ENCODE results near the gene GPR107. TPM values are rescaled to one million over a fixed set of nuclear protein-coding genes. Genes with fewer than 3 reads are reported as not detected.
A peak's percentile ranks its signal among the peaks of the same experiment; 100 is the strongest.

The GPR107 gene
- total RNA-seq, 1 donor from 2014 or later, result 43.8 TPM

DNA sequence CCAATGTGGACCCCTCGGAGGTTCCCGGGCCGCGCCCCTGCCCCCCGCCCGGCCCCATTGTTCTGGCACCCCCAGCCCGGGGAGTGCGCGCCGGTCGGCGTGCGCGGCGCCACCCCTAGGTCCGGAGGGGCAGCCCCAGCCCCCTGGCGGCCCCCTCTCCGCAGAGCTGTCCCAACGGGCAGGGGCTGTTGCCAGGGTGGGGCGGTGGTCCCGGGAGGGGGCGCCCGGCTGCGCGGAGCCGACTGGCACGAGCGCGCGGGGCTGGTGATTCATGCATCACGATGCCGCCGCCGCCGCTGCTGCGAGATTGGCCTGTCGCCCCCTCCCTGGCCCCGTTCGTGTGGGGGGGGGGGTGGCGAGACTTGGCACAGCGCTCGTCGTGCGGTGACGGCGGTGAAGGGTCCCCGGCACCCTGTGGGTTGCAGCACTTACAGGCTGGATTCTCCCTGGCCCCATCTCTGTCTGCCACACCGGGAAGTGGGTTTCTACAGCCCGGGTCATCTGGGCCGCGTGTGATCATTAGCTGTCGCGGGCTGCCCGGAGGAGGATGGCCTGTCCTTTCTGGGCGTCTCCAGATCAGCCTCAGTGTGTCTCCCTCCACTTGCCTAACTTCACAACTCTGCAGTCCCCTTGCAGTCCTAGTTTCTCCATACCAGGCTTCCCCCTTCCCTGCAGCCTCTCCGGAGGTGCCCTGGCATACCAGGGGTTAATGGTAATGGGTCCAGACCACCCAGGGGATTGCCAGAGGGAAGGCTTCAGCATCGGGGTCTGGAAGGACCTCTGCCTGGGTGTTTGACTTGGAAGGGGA is 119.4 kb downstream of the GPR107 start:
- TF ChIP-seq, protein P1, sequence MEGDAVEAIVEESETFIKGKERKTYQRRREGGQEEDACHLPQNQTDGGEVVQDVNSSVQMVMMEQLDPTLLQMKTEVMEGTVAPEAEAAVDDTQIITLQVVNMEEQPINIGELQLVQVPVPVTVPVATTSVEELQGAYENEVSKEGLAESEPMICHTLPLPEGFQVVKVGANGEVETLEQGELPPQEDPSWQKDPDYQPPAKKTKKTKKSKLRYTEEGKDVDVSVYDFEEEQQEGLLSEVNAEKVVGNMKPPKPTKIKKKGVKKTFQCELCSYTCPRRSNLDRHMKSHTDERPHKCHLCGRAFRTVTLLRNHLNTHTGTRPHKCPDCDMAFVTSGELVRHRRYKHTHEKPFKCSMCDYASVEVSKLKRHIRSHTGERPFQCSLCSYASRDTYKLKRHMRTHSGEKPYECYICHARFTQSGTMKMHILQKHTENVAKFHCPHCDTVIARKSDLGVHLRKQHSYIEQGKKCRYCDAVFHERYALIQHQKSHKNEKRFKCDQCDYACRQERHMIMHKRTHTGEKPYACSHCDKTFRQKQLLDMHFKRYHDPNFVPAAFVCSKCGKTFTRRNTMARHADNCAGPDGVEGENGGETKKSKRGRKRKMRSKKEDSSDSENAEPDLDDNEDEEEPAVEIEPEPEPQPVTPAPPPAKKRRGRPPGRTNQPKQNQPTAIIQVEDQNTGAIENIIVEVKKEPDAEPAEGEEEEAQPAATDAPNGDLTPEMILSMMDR (conservative IDR thresholded peaks at IDR 0.05), result peak; percentile 25
- peak overlapping the region; percentile 94 for H3K4me3 Mint-ChIP-seq
- peaks cover 22% of the 10 kb centered on the region for H3K4me1 Mint-ChIP-seq
- H3K27ac Mint-ChIP-seq (ENCODE audit: unreplicated experiment), result no peak overlapping the region
- H3K9me3 Mint-ChIP-seq, result no peaks in the 10 kb centered on the region
- H3K27me3 Mint-ChIP-seq (ENCODE audit: low read depth), result no peaks in the 10 kb centered on the region
- peaks cover 2% of the 10 kb centered on the region for H3K36me3 Mint-ChIP-seq (ENCODE audit: low read depth)
- no peak for DNase-seq (ENCODE audit: low read depth, low spot score)

DNA sequence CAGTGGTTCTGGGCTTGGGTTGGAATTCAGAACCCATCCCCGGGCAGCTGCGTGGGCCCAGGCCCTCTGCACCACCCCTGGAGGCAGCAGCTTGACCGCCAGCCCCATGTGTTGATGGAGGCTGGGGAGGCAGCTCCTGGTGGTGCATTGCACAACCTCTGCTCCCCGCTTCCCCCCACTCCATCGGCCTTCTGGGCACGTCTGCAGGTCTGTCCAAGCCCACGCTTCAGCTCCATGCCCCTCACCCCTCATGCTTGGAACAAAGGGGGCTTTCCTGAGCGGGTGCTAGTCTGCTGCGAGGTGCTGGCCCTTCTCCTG is 119.9 kb downstream of the GPR107 start:
- Mint-ChIP-seq H3K27ac (ENCODE audit: unreplicated experiment) (no peak overlapping the region), H3K36me3 (ENCODE audit: low read depth) (peaks cover 2% of the 10 kb centered on the region), H3K9me3 (no peaks in the 10 kb centered on the region), H3K4me3 (peak overlapping the region; percentile 94), H3K4me1 (peaks cover 22% of the 10 kb centered on the region), H3K27me3 (ENCODE audit: low read depth) (no peaks in the 10 kb centered on the region)
- TF ChIP-seq, protein P1 (conservative IDR thresholded peaks at IDR 0.05), result no peak
- DNase-seq (ENCODE audit: low read depth, low spot score), result no peak

DNA sequence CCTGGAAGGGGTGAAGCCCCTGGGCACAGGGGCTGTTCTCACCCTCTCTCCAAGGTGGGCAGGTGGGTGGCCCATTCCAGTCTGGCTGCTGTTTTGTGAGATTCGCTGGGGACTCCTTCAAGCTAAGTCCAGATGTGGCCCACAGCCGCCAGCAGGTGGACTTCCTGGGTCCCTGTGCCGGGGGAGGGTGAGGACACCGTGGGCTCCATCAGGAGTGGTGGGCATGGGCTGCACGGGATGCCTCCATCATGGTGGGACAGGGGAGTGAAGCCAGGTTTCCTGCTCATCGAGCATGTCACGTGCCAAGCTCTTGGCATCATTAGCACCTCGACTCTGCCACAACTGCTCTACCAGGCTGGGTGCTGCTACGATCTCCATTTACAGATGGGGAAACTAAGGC is 120.3 kb downstream of the GPR107 start:
- DNase-seq (ENCODE audit: low read depth, low spot score), result no peak
- Mint-ChIP-seq H3K4me1 (peaks cover 22% of the 10 kb centered on the region), H3K4me3 (peak overlapping the region; percentile 94), H3K9me3 (no peaks in the 10 kb centered on the region), H3K27me3 (ENCODE audit: low read depth) (no peaks in the 10 kb centered on the region), H3K36me3 (ENCODE audit: low read depth) (peaks cover 2% of the 10 kb centered on the region), H3K27ac (ENCODE audit: unreplicated experiment) (no peak overlapping the region)
- TF ChIP-seq, protein P1 (conservative IDR thresholded peaks at IDR 0.05), result no peak

DNA sequence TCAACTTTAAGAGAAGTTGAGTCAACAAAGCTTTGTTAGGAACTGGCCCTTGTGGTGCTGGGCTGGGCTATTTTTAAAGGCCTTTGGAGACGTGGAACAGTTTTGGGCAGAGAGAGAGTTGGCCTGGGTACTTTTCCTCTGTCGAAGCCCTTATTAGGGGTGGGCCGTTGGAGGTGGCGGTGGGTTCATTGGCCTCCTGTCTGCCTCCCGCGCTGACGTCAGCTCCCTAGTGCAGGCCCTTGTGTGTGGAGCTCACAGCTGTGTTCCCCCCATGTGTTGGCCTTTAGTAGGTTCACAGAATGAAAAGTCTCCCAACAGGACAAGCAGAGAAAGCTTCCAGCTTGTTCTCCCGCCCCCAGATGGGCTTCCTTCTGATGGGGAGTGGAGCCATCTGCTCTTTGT is 121.2 kb downstream of the GPR107 start:
- H3K4me1 Mint-ChIP-seq, result peaks cover 22% of the 10 kb centered on the region
- DNase-seq (ENCODE audit: low read depth, low spot score), result no peak
- TF ChIP-seq, protein P1 (conservative IDR thresholded peaks at IDR 0.05), result no peak
- no peak overlapping the region for H3K27ac Mint-ChIP-seq (ENCODE audit: unreplicated experiment)
- peaks cover 2% of the 10 kb centered on the region for H3K36me3 Mint-ChIP-seq (ENCODE audit: low read depth)
- no peaks in the 10 kb centered on the region for H3K27me3 Mint-ChIP-seq (ENCODE audit: low read depth)
- H3K9me3 Mint-ChIP-seq, result no peaks in the 10 kb centered on the region
- peak overlapping the region; percentile 94 for H3K4me3 Mint-ChIP-seq

DNA sequence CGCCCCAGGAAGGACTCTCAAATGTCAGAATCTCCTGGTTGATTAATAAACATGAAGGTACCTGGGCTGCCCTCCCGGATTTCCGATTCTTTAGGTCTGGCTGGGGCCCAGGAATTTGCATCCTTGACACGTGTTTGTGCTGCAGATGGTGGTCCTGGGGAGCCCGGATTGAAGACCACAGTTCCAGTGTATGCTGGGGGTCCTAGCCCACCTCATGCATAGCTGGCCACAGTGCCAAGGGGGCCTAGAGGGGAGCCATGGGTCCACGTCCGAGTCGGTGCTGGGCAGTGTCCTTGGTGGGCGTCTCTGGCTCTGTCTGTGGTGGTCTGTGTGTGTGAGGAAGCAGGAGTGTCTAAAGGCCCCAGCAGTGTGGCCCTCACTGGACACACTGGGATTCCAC is 121.6 kb downstream of the GPR107 start:
- Mint-ChIP-seq H3K4me1 (peaks cover 22% of the 10 kb centered on the region), H3K4me3 (peak overlapping the region; percentile 94), H3K9me3 (no peaks in the 10 kb centered on the region), H3K27ac (ENCODE audit: unreplicated experiment) (no peak overlapping the region), H3K27me3 (ENCODE audit: low read depth) (no peaks in the 10 kb centered on the region), H3K36me3 (ENCODE audit: low read depth) (peaks cover 2% of the 10 kb centered on the region)
- DNase-seq (ENCODE audit: low read depth, low spot score), result no peak
- TF ChIP-seq, protein P1 (conservative IDR thresholded peaks at IDR 0.05), result no peak
